B cell (primary cell): Measurements from ENCODE around the gene COA8. TPM values are rescaled to one million over a fixed set of nuclear protein-coding genes. Genes with fewer than 3 reads are reported as not detected.

Source experiments
- ATAC-seq: fragments of 200-7000 bp; cut with Tn5 transposase; one replicate; pipeline ENCODE4 v1.10.0; 2021; ENCODE audit warnings: low read depth, mild to moderate bottlenecking, moderate number of reproducible peaks, moderate library complexity
- CTCF ChIA-PET: fragments of 350-600 bp; sonication (Branson Sonifier 250); formaldehyde crosslinking; loops from one replicate; lab custom pipeline; 2021; ENCODE audit warnings: antibody characterized with exemption, inconsistent platforms; lab: Charles Lee
- POLR2A ChIA-PET: fragments of 350-600 bp; sonication (Branson Sonifier 250); formaldehyde crosslinking; loops from one replicate; lab custom pipeline; 2021; ENCODE audit warnings: antibody characterized with exemption; lab: Charles Lee
- DNase-seq: peaks from one replicate; pipeline ENCODE4 v3.0.0; 2013
- H2AFZ ChIP-seq: 2 replicates; pipeline ENCODE4 v1.6.1; 2012; ENCODE audit warnings: mild to moderate bottlenecking, low read depth, low read length; ENCODE audit not compliant: insufficient read depth, poor library complexity, severe bottlenecking
- H3K27ac ChIP-seq, 2 donors: 1 replicate in 1 of 2; 2 replicates in 1 of 2; pipeline ENCODE4 v1.5.1; 2012 to 2013; ENCODE audit warnings: low read length in 2 of 2, mild to moderate bottlenecking in 2 of 2, moderate library complexity in 1 of 2
- H3K27me3 ChIP-seq, 4 experiments: fragments of 200-600 bp in 1 of 4; sonication (generic) in 1 of 4; replicated peaks in 1 of 4; 1 replicate in 2 of 4; 2 replicates in 2 of 4; pipeline versions ENCODE4 v1.6.1 to v1.7.0; 2013 to 2016; ENCODE audit warnings: low read length in 3 of 4, mild to moderate bottlenecking in 2 of 4, mixed read lengths in 1 of 4, moderate library complexity in 1 of 4; ENCODE audit not compliant: insufficient read depth in 4 of 4, control insufficient read depth in 3 of 4; ENCODE audit errors: control extremely low read depth in 1 of 4
- H3K36me3 ChIP-seq, 2 experiments: replicated peaks in 1 of 2; 1 replicate in 1 of 2; 2 replicates in 1 of 2; pipeline versions ENCODE4 v1.6.1 to v1.7.1; 2013; ENCODE audit warnings: low read length in 1 of 2; ENCODE audit not compliant: insufficient read depth in 2 of 2, control insufficient read depth in 1 of 2; ENCODE audit errors: control extremely low read depth in 1 of 2, extremely low read depth in 1 of 2
- H3K4me1 ChIP-seq, 2 donors: fragments of 200-600 bp in 1 of 2; sonication (generic) in 1 of 2; 1 replicate in 1 of 2; 2 replicates in 1 of 2; pipeline versions ENCODE4 v1.5.1 to v1.6.1; 2013 to 2017; ENCODE audit warnings: low read length in 2 of 2; ENCODE audit not compliant: control insufficient read depth in 2 of 2, insufficient read depth in 2 of 2
- H3K4me2 ChIP-seq: replicated peaks from 2 replicates; pipeline ENCODE3; 2012; ENCODE audit warnings: mild to moderate bottlenecking, low read depth, low read length; ENCODE audit not compliant: poor library complexity, severe bottlenecking
- H3K4me3 ChIP-seq, 5 experiments: fragments of 200-600 bp in 1 of 5; sonication (generic) in 1 of 5; 1 replicate in 3 of 5; 2 replicates in 2 of 5; pipeline versions ENCODE4 v1.5.1 to v1.7.0; 2011 to 2016; ENCODE audit warnings: low read length in 4 of 5, mild to moderate bottlenecking in 4 of 5, low read depth in 2 of 5, control low read depth in 1 of 5, moderate library complexity in 1 of 5; ENCODE audit not compliant: insufficient read depth in 1 of 5; ENCODE audit errors: control extremely low read depth in 1 of 5, extremely low read depth in 1 of 5
- H3K79me2 ChIP-seq: fragments of 200-600 bp; sonication (generic); one replicate; pipeline ENCODE4 v1.6.0; 2016; ENCODE audit warnings: low read length; ENCODE audit not compliant: control insufficient read depth, insufficient read depth
- H3K9ac ChIP-seq: fragments of 200-600 bp; sonication (generic); 2 replicates; pipeline ENCODE4 v1.6.1; 2017; ENCODE audit warnings: mild to moderate bottlenecking, low read length, moderate library complexity
- H3K9me3 ChIP-seq, 3 donors: one replicate each; pipeline versions ENCODE4 v1.6.1 to v1.7.1; 2013; ENCODE audit warnings: low read length in 2 of 3; ENCODE audit not compliant: control insufficient read depth in 2 of 3, insufficient read depth in 1 of 3; ENCODE audit errors: control extremely low read depth in 1 of 3
- H4K20me1 ChIP-seq: 2 replicates; pipeline ENCODE4 v1.6.0; 2012; ENCODE audit warnings: mild to moderate bottlenecking, low read length; ENCODE audit not compliant: insufficient read depth, control insufficient read depth, poor library complexity, severe bottlenecking
- H3K27ac Mint-ChIP-seq: one replicate; pipeline ENCODE4 v1.8.0; 2021; ENCODE audit warnings: mixed read lengths
- H3K27me3 Mint-ChIP-seq: one replicate; pipeline ENCODE4 v1.8.0; 2021; ENCODE audit warnings: mixed read lengths
- H3K4me1 Mint-ChIP-seq: one replicate; pipeline ENCODE4 v1.8.0; 2021; ENCODE audit warnings: mixed read lengths
- H3K4me3 Mint-ChIP-seq: one replicate; pipeline ENCODE4 v1.8.0; 2021; ENCODE audit warnings: mixed read lengths
- H3K9me3 Mint-ChIP-seq: one replicate; pipeline ENCODE4 v1.8.0; 2022; ENCODE audit warnings: mixed read lengths; ENCODE audit not compliant: insufficient read depth
- EZH2 ChIP-seq: IDR thresholded peaks from 2 replicates; pipeline ENCODE4 v1.6.1; 2012; ENCODE audit warnings: borderline replicate concordance, low read depth, mild to moderate bottlenecking, moderate library complexity, low read length; ENCODE audit not compliant: insufficient read depth, poor library complexity, severe bottlenecking
- WGBS: methylation state at CpG from one replicate; pipeline ENCODE4 v1.1.5; 2013; ENCODE audit warnings: missing lambda C conversion rate; ENCODE audit not compliant: insufficient coverage; 5-methylcytosine and 5-hydroxymethylcytosine counted together
- intact Hi-C: fragments of 100-400 bp; cut with micrococcal nuclease; formaldehyde crosslinking; loops from one replicate; pipeline ENCODE4 v1.10.0; 2022
- polyA plus RNA-seq: library from polyadenylated mRNA; depleted of rRNA; stranded (reverse); fragments of >200 nt; gene quantifications from 2 replicates; pipeline ENCODE4 v1.2.3, GENCODE V29; 2012
- total RNA-seq, 2 donors: library from RNA; stranded (reverse); fragments of 120-200 nt in 1 of 2; gene quantifications; 1 replicate in 1 of 2; 2 replicates in 1 of 2; pipeline versions ENCODE4 v1.2.3 to v1.2.4, GENCODE V29; 2013 to 2022
- TF ChIP-seq, protein P1 (sequence below): fragments of 200-600 bp; IDR thresholded peaks from one replicate; pipeline ENCODE4 v1.8.0; 2022; ENCODE audit warnings: antibody characterized with exemption, mild to moderate bottlenecking

The COA8 gene
- total and polyA plus RNA-seq, 2 donors (not counting 1 experiment from before 2014, with no cell fraction given), result 7.5 to 24.9 TPM

GRCh38 chr14:103613517-103613916, 50.8 kb downstream of the COA8 start:
- Histone ChIP-seq H4K20me1 (no peaks in the 10 kb centered on the region), H3K4me1 (peaks cover 0 to under 1% of the 10 kb centered on the region in 2 donors), H3K79me2 (no peaks in the 10 kb centered on the region), H3K36me3 (no peaks in the 10 kb centered on the region), H3K9me3 (peaks cover 1 to 23% (median 8%) of the 10 kb centered on the region in 3 donors), H3K4me2 (no peak overlapping the region), H3K27me3 (peaks cover 0 to 22% (median 3%) of the 10 kb centered on the region in 4 experiments), H2AFZ (no peak overlapping the region), H3K4me3 (no peak overlapping the region), H3K9ac (no peak overlapping the region), H3K27ac (no peak overlapping the region)
- H3K9me3 Mint-ChIP-seq, result peaks cover 2% of the 10 kb centered on the region
- intact Hi-C loops, result no loop called here
- WGBS, result 82% methylated on average over 2 of the region's 4 CpGs
- CTCF ChIA-PET, result no interaction called here
- H3K27me3 Mint-ChIP-seq, result peaks cover 3% of the 10 kb centered on the region
- TF ChIP-seq, protein P1, sequence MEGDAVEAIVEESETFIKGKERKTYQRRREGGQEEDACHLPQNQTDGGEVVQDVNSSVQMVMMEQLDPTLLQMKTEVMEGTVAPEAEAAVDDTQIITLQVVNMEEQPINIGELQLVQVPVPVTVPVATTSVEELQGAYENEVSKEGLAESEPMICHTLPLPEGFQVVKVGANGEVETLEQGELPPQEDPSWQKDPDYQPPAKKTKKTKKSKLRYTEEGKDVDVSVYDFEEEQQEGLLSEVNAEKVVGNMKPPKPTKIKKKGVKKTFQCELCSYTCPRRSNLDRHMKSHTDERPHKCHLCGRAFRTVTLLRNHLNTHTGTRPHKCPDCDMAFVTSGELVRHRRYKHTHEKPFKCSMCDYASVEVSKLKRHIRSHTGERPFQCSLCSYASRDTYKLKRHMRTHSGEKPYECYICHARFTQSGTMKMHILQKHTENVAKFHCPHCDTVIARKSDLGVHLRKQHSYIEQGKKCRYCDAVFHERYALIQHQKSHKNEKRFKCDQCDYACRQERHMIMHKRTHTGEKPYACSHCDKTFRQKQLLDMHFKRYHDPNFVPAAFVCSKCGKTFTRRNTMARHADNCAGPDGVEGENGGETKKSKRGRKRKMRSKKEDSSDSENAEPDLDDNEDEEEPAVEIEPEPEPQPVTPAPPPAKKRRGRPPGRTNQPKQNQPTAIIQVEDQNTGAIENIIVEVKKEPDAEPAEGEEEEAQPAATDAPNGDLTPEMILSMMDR, result no peak
- no peak for TF ChIP-seq EZH2
- no peak overlapping the region for H3K4me3 Mint-ChIP-seq
- POLR2A ChIA-PET, result no interaction called here
- DNase-seq, result no peak
- H3K4me1 Mint-ChIP-seq, result no peaks in the 10 kb centered on the region
- no peak overlapping the region for H3K27ac Mint-ChIP-seq
- no peak for ATAC-seq

GRCh38 chr14:103616635-103617300, 54.0 kb downstream of the COA8 start:
- Histone ChIP-seq H3K9ac (no peak overlapping the region), H3K4me2 (no peak overlapping the region), H3K4me3 (no peak overlapping the region), H3K4me1 (no peaks in the 10 kb centered on the region), H3K9me3 (peaks cover 0 to 4% (median 0%) of the 10 kb centered on the region in 3 donors), H3K79me2 (no peaks in the 10 kb centered on the region), H3K27me3 (peaks cover 0 to 7% (median 0%) of the 10 kb centered on the region in 4 experiments), H4K20me1 (no peaks in the 10 kb centered on the region), H2AFZ (no peak overlapping the region), H3K27ac (no peak overlapping the region), H3K36me3 (no peaks in the 10 kb centered on the region)
- no peaks in the 10 kb centered on the region for H3K4me1 Mint-ChIP-seq
- no peak for TF ChIP-seq EZH2
- TF ChIP-seq, protein P1, result no peak
- H3K4me3 Mint-ChIP-seq, result no peak overlapping the region
- WGBS, result 92% methylated on average over 10 of the region's 17 CpGs
- intact Hi-C loops, result no loop called here
- H3K27ac Mint-ChIP-seq, result no peak overlapping the region
- ATAC-seq (no peak), DNase-seq (no peak)
- POLR2A ChIA-PET, result no interaction called here
- no peaks in the 10 kb centered on the region for H3K9me3 Mint-ChIP-seq
- CTCF ChIA-PET, result no interaction called here
- no peaks in the 10 kb centered on the region for H3K27me3 Mint-ChIP-seq
